ENCODE results near the gene TMEM233. TPM values are rescaled to one million over a fixed set of nuclear protein-coding genes. Genes with fewer than 3 reads are reported as not detected.

The TMEM233 gene
- total and polyA plus RNA-seq, 8 donors, result 0.10 to 0.92 (median 0.22) TPM; not detected in 4

DNA sequence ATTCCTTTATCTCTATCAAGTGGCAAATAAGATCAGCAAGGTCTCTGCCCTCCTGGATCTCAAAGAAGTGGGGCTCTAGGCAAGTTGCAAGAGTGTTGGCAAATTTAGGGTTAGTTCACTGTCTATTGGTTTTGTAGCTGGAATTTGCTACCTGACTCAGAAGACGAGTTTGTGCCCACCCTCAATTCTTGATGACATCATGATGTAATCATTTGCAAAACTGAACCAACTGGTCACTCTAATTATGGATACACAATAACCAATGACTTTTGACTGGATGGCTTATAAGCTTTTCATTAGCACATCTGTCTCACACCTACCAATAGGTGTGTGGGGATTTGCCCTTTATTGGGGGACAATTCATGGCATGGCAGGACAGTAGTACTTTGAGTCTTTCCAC, 4.6 kb downstream of the TMEM233 start:
- H3K36me3 ChIP-seq, result no peaks in the 10 kb centered on the region
- no peak overlapping the region for H3K27ac ChIP-seq
- H3K9me3 ChIP-seq, result no peaks in the 10 kb centered on the region
- H3K4me1 ChIP-seq, result peaks cover 0 to 23% (median 12%) of the 10 kb centered on the region in 4 donors
- H3K27me3 ChIP-seq, result peaks cover 7 to 50% (median 31%) of the 10 kb centered on the region in 3 donors
- H3K4me3 ChIP-seq, result no peak overlapping the region
- WGBS, 5 donors, result 30 to 65% (median 53%) methylated on average over 1 of the region's 1 CpG
- intact Hi-C loops (cut with DNase I; ENCODE audit: low total_unique reads), result no loop called here
- TF ChIP-seq POLR2A (IDR thresholded peaks at IDR 0.05) (no peak), POLR2AphosphoS5 (IDR thresholded peaks at IDR 0.05) (no peak)
- TF ChIP-seq, protein P1, sequence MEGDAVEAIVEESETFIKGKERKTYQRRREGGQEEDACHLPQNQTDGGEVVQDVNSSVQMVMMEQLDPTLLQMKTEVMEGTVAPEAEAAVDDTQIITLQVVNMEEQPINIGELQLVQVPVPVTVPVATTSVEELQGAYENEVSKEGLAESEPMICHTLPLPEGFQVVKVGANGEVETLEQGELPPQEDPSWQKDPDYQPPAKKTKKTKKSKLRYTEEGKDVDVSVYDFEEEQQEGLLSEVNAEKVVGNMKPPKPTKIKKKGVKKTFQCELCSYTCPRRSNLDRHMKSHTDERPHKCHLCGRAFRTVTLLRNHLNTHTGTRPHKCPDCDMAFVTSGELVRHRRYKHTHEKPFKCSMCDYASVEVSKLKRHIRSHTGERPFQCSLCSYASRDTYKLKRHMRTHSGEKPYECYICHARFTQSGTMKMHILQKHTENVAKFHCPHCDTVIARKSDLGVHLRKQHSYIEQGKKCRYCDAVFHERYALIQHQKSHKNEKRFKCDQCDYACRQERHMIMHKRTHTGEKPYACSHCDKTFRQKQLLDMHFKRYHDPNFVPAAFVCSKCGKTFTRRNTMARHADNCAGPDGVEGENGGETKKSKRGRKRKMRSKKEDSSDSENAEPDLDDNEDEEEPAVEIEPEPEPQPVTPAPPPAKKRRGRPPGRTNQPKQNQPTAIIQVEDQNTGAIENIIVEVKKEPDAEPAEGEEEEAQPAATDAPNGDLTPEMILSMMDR (IDR thresholded peaks at IDR 0.05), result no peak
- no peak for DNase-seq

DNA sequence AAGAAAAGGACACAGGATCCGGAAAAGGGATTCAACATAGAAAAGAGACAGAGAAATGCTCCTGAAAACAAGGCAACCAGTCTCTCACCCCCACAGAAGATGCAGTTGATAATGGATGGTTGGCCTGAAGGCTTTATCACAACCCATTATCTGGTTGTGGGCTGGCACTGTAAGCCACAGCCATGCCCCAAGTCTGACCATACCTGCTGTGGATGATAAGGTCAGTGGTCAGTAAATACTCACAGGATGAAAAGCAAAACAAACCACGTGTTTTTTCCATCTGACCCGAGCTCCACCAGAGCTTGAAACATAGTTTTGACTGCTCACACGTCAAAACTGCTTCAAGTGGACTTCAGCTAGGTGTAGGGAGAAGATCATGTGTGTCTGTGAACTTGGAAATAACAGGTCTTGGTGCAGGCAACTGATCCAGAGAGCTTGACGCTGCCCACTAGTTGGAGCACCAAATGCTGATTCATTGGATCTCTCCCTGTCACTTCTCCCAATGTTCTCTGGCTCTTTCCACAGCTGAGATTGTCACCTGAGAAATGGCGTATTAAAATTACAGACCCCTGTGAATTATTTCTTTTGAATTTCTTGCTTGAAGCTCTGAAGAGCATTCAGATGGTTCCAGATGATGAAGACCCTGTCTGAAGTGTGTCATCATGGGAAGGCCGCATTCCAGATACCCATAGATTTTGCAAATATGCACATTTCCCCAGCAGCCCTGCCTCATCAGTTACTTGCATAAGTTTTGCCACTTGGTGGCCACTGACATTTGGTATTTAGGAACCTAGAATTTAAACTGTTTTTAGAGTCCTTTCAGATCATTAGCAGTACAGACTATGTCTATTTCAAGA, 8.5 kb downstream of the TMEM233 start:
- no peaks in the 10 kb centered on the region for H3K36me3 ChIP-seq
- H3K27me3 ChIP-seq, result peaks cover 0 to 11% (median 0%) of the 10 kb centered on the region in 3 donors
- intact Hi-C loops (cut with DNase I; ENCODE audit: low total_unique reads), result no loop called here
- DNase-seq, result no peak
- no peaks in the 10 kb centered on the region for H3K9me3 ChIP-seq
- peaks cover 0 to 4% (median 0%) of the 10 kb centered on the region in 4 donors for H3K4me1 ChIP-seq
- H3K27ac ChIP-seq, result no peak overlapping the region
- 42 to 61% (median 55%) methylated on average over 7 of the region's 7 CpGs for WGBS, 5 donors
- H3K4me3 ChIP-seq, result no peak overlapping the region
- TF ChIP-seq POLR2A (IDR thresholded peaks at IDR 0.05) (no peak), EP300 (IDR thresholded peaks at IDR 0.05) (no peak), POLR2AphosphoS5 (IDR thresholded peaks at IDR 0.05) (no peak)
- TF ChIP-seq, protein P1 (IDR thresholded peaks at IDR 0.05), result no peak

- intact Hi-C loops (cut with DNase I; ENCODE audit: low total_unique reads), result no loop called here
- Histone ChIP-seq H3K36me3 (no peaks in the 10 kb centered on the region), H3K4me3 (no peak overlapping the region), H3K27me3 (peaks cover 0 to 4% (median 0%) of the 10 kb centered on the region in 3 donors), H3K4me1 (peaks cover 0 to 4% (median 0%) of the 10 kb centered on the region in 4 donors), H3K9me3 (no peaks in the 10 kb centered on the region), H3K27ac (no peak overlapping the region)
- TF ChIP-seq POLR2A (IDR thresholded peaks at IDR 0.05) (no peak), POLR2AphosphoS5 (IDR thresholded peaks at IDR 0.05) (no peak)
- WGBS, 5 donors, result 77 to 89% (median 84%) methylated on average over 4 of the region's 4 CpGs
- DNase-seq, result no peak
Measured at GRCh38 chr12:119602734-119603094, 9.1 kb downstream of the TMEM233 start.

GRCh38 chr12:119603767-119604166, 10.2 kb downstream of the TMEM233 start:
- intact Hi-C loops (cut with DNase I; ENCODE audit: low total_unique reads), result no loop called here
- TF ChIP-seq EP300 (IDR thresholded peaks at IDR 0.05), result no peak
- TF ChIP-seq POLR2A (IDR thresholded peaks at IDR 0.05), result no peak
- TF ChIP-seq, protein P1 (IDR thresholded peaks at IDR 0.05), result no peak
- TF ChIP-seq POLR2AphosphoS5 (IDR thresholded peaks at IDR 0.05), result no peak
- H3K4me3 ChIP-seq, result no peak overlapping the region

GRCh38 chr12:119609358-119609757, 15.8 kb downstream of the TMEM233 start:
- TF ChIP-seq, protein P1 (IDR thresholded peaks at IDR 0.05), result no peak
- TF ChIP-seq POLR2AphosphoS5 (IDR thresholded peaks at IDR 0.05), result no peak
- Histone ChIP-seq H3K9me3 (peaks cover 0 to 10% (median 5%) of the 10 kb centered on the region in 4 donors), H3K27ac (no peak overlapping the region), H3K36me3 (no peaks in the 10 kb centered on the region), H3K27me3 (no peaks in the 10 kb centered on the region), H3K4me1 (no peaks in the 10 kb centered on the region), H3K4me3 (no peak overlapping the region)
- intact Hi-C loops (cut with DNase I; ENCODE audit: low total_unique reads), result no loop called here
- DNase-seq, result no peak
- 68 to 85% (median 75%) methylated on average over 3 of the region's 3 CpGs for WGBS, 5 donors

More at GRCh38 chr12:119603767-119604166, 10.2 kb downstream of the TMEM233 start:
- Histone ChIP-seq H3K36me3 (no peaks in the 10 kb centered on the region), H3K9me3 (no peaks in the 10 kb centered on the region), H3K27ac (no peak overlapping the region), H3K27me3 (no peaks in the 10 kb centered on the region), H3K4me1 (peaks cover 0 to 4% (median 0%) of the 10 kb centered on the region in 4 donors)
- WGBS, 5 donors, result 6 to 43% (median 27%) methylated on average over 2 of the region's 2 CpGs
- no peak for DNase-seq
